Pancreas (tissue), 10 donors: ENCODE data around the gene GRM7. TPM values are rescaled to one million over a fixed set of nuclear protein-coding genes. Genes with fewer than 3 reads are reported as not detected.

Experiments used
- ATAC-seq, 4 donors: fragments of 200-7000 bp; cut with Tn5 transposase; one replicate each; pipeline versions ENCODE4 v1.8.0 to v1.9.1; 2020; ENCODE audit warnings: mild to moderate bottlenecking in 4 of 4, moderate library complexity in 4 of 4
- DNase-seq, 6 donors: peaks; one replicate each; pipeline ENCODE4 v3.0.0-alpha.2; 2020
- FAIRE-seq: peaks from 2 replicates; lab custom pipeline; 2012; peaks lifted over from hg19 to GRCh38; lab: Jason Lieb, UNC
- H3K27ac ChIP-seq, 4 donors: fragments of 200-600 bp; sonication (generic); 1 replicate in 3 of 4; 2 replicates in 1 of 4; pipeline versions ENCODE4 v1.5.0 to v1.8.0; 2020
- H3K27me3 ChIP-seq, 4 donors: fragments of 200-600 bp; one replicate each; pipeline ENCODE4 v1.8.0; 2021
- H3K36me3 ChIP-seq, 3 donors: fragments of 200-600 bp; sonication (generic) in 1 of 3; one replicate each; pipeline versions ENCODE4 v1.5.0 to v1.8.0; 2020 to 2021
- H3K4me1 ChIP-seq, 3 donors: fragments of 200-600 bp; one replicate each; pipeline ENCODE4 v1.8.0; 2021
- H3K4me3 ChIP-seq, 4 donors: fragments of 200-600 bp; sonication (generic) in 2 of 4; one replicate each; pipeline versions ENCODE4 v1.5.0 to v1.8.0; 2020 to 2021
- H3K9me3 ChIP-seq, 4 donors: fragments of 200-600 bp; one replicate each; pipeline ENCODE4 v1.8.0; 2021
- WGBS, 2 donors: extraction: QIAGEN DNeasy Blood & Tissue Kit; methylation state at CpG; one replicate each; pipeline ENCODE4 v1.1.7; 2013; 5-methylcytosine and 5-hydroxymethylcytosine counted together
- intact Hi-C, 3 donors: fragments of 100-400 bp; cut with DNase I; formaldehyde crosslinking; loops; one replicate each; pipeline versions ENCODE4 v1.11.1 to v1.14.2; 2022
- polyA plus RNA-seq, 2 donors: library from polyadenylated mRNA; stranded (reverse); fragments of 200-250 nt; gene quantifications; one replicate each; pipeline ENCODE4 v1.2.3, GENCODE V29; 2013
- total RNA-seq, 6 donors: library from RNA; stranded (reverse); fragmentation: NEBNext Ultra II Directional in 4 of 6; extraction: Animal tissue kit (Norgen Biotek cat#: 25700) in 4 of 6; gene quantifications; one replicate each; pipeline versions ENCODE4 v1.2.1 to v1.2.4, GENCODE V29; 2021 to 2023
- TF ChIP-seq, protein P1 (sequence below), 4 donors: fragments of 200-600 bp; sonication (generic) in 3 of 4; IDR thresholded peaks; one replicate each; pipeline versions ENCODE4 v1.5.0 to v1.8.0; 2021; ENCODE audit warnings: antibody characterized with exemption in 4 of 4
- donor health status: healthy with polysubstance abuse.
- donor health status: DM: no; HTN: no; CAD: no; lungs with moderate emphysema.
- donor health status: DM: no; HTN: no; CAD: no.
- donor health status: control.
- donor health status: control.
- donor health status: Bipolar disorder and iron deficiency.
- donor health status: DM: yes; HTN: yes; CAD: no.
- donor health status: DM: no; HTN: no; CAD: no.
- donor health status: DM: no; HTN: no; CAD: no.
- donor health status: DM: yes; HTN: yes; CAD: no.

Gene GRM7
- total and polyA plus RNA-seq, 8 donors: 0.03 to 0.28 (median 0.18) TPM; not detected in 4

DNA sequence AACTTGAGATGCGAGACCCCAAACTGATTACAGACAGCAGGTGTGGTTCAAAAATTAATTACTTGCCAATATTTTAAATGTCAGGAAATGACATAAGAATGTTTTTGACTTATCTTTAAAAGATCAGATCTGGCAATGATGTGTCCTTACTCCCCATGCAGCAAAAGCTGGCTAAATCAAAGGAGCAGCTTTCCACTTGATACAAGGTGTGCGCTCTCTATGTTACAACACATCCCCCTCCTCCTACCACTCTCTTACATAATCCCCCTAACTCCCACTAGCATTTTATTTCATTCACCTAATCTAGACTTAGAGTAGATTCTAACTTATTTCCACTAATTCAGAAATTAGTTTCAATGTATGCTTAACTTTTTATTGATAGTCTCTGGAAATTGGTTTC lies 609.0 kb downstream of the GRM7 start:
- intact Hi-C loops: no loop called here
- TF ChIP-seq, protein P1, sequence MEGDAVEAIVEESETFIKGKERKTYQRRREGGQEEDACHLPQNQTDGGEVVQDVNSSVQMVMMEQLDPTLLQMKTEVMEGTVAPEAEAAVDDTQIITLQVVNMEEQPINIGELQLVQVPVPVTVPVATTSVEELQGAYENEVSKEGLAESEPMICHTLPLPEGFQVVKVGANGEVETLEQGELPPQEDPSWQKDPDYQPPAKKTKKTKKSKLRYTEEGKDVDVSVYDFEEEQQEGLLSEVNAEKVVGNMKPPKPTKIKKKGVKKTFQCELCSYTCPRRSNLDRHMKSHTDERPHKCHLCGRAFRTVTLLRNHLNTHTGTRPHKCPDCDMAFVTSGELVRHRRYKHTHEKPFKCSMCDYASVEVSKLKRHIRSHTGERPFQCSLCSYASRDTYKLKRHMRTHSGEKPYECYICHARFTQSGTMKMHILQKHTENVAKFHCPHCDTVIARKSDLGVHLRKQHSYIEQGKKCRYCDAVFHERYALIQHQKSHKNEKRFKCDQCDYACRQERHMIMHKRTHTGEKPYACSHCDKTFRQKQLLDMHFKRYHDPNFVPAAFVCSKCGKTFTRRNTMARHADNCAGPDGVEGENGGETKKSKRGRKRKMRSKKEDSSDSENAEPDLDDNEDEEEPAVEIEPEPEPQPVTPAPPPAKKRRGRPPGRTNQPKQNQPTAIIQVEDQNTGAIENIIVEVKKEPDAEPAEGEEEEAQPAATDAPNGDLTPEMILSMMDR (IDR thresholded peaks at IDR 0.05): no peak
- 89 to 94% methylated on average over 2 of the region's 2 CpGs for WGBS, 2 donors

DNA sequence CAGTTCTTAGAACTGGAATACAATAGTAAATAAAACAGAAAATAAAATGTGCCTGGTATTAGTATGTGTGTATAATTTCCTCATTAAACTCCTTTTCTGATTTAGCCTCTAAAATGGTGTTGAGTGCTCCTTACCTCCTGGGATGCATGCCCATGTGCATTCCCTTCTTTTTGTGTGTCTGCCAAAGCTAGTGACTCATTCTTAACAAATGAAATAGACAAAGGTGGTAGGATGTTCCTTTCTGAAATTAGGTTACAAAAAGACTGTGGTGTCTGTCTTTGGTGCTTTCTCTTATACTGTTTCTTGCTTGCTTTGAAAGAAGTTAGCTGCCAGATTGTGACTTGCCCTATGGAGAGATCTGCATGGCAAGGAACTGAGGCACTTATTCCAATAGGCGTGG lies 623.7 kb downstream of the GRM7 start:
- no peaks in the 10 kb centered on the region for H3K36me3 ChIP-seq
- DNase-seq: no peak
- H3K9me3 ChIP-seq: no peaks in the 10 kb centered on the region
- FAIRE-seq: no peak
- TF ChIP-seq, protein P1 (IDR thresholded peaks at IDR 0.05): no peak
- no peaks in the 10 kb centered on the region for H3K27me3 ChIP-seq
- H3K27ac ChIP-seq: no peak overlapping the region
- no peaks in the 10 kb centered on the region for H3K4me1 ChIP-seq
- intact Hi-C loops: no loop called here
- WGBS, 2 donors: 62 to 81% methylated on average over 1 of the region's 1 CpG
- no peak for ATAC-seq
- no peak overlapping the region for H3K4me3 ChIP-seq

More for the DNA sequence above, 609.0 kb downstream of the GRM7 start:
- Histone ChIP-seq H3K4me1 (no peaks in the 10 kb centered on the region), H3K27ac (no peak overlapping the region), H3K4me3 (no peak overlapping the region), H3K9me3 (no peaks in the 10 kb centered on the region), H3K36me3 (no peaks in the 10 kb centered on the region), H3K27me3 (no peaks in the 10 kb centered on the region)
- DNase-seq (no peak), FAIRE-seq (no peak), ATAC-seq (no peak)

DNA sequence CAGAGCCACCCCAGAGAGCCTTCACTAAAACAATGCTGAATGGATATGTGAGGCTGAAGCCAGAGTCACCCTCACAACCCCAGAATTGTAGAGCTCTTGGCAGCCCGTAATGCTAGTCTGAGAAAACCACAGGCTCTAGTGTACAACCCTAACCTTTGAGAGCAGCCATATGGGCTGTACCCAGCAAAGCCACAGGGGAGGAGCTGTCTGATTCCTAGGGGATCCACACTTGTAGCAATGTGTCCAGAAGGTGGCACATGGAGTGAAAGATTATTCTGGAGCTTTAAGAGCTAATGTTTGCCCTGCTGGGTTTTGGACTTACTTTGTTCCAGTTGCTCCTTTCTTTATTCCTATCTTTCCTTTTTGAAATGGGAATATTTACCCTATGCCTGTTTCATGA lies 626.8 kb downstream of the GRM7 start:
- no peak for FAIRE-seq
- intact Hi-C loops: no loop called here
- H3K4me3 ChIP-seq: no peak overlapping the region
- no peaks in the 10 kb centered on the region for H3K27me3 ChIP-seq
- H3K9me3 ChIP-seq: no peaks in the 10 kb centered on the region
- H3K27ac ChIP-seq: no peak overlapping the region
- H3K4me1 ChIP-seq: no peaks in the 10 kb centered on the region
- no peak for DNase-seq
- ATAC-seq: no peak
- H3K36me3 ChIP-seq: no peaks in the 10 kb centered on the region
- TF ChIP-seq, protein P1 (IDR thresholded peaks at IDR 0.05): no peak
- 0% methylated on average over 1 of the region's 1 CpG for WGBS, 2 donors

DNA sequence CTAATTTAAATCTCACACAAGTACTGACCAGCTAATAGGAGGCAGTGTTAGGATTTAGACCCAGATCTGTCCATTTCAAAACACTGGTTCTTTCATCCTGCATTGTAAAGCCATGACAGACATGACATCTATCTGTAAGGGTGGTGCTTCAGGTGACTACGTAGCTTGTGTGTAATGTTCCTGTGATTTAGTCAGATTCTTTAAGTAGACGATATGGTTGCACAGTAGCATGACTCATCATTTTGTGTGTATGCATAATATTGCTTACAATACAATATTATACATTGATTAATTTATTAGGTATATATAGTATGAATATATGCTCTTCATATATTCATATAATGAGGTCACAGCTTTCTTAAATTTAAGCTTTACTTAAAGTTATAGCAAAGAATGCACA lies 628.5 kb downstream of the GRM7 start:
- Histone ChIP-seq H3K36me3 (no peaks in the 10 kb centered on the region), H3K4me3 (no peak overlapping the region), H3K27me3 (no peaks in the 10 kb centered on the region), H3K27ac (no peak overlapping the region), H3K4me1 (no peaks in the 10 kb centered on the region), H3K9me3 (peaks cover 0 to 3% (median 0%) of the 10 kb centered on the region in 4 donors)
- ATAC-seq (no peak), DNase-seq (no peak), FAIRE-seq (no peak)
- 66 to 78% methylated on average over 2 of the region's 2 CpGs for WGBS, 2 donors
- TF ChIP-seq, protein P1 (IDR thresholded peaks at IDR 0.05): no peak
- intact Hi-C loops: no loop called here

DNA sequence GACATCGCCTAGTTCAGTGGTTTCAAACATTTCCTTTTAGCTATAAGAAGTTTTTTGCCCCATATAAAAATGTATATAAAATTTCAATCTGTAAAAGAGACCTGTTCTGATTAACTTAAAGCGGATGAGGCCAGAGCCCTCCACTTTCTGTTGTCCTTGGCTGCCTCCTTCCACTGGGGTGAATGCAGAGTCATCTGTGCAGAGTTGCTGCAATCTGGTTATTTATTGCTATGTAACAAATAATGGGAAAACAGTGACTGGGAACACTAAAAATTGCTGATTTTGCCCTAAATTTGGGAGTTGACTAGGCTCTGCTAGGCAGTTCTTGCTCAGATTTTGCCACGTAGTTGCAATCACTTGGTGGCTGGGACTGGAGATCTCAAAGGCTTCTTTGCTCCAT lies 637.8 kb downstream of the GRM7 start:
- ATAC-seq (no peak), FAIRE-seq (no peak), DNase-seq (no peak)
- TF ChIP-seq, protein P1 (IDR thresholded peaks at IDR 0.05): no peak
- Histone ChIP-seq H3K9me3 (peaks cover 0 to 3% (median 0%) of the 10 kb centered on the region in 4 donors), H3K4me1 (no peaks in the 10 kb centered on the region), H3K36me3 (no peaks in the 10 kb centered on the region), H3K27me3 (no peaks in the 10 kb centered on the region), H3K4me3 (no peak overlapping the region), H3K27ac (no peak overlapping the region)
- intact Hi-C loops: no loop called here
- WGBS, 2 donors: 87 to 94% methylated on average over 3 of the region's 3 CpGs
